Measurements from ENCODE around the gene ATP5ME. TPM values are rescaled to one million over a fixed set of nuclear protein-coding genes. Genes with fewer than 3 reads are reported as not detected.
"Not testable (repeated sequence)": the region's sequence is repeated elsewhere in the genome, so short reads cannot be mapped to it uniquely, and the experiment has no call there.

The ATP5ME gene
- total and polyA plus RNA-seq, 11 donors: 210 to 2,413 (median 800) TPM

- WGBS, 4 donors: 72 to 82% (median 72%) methylated on average over 12 to 13 of the region's 13 CpGs
- no peaks in the 10 kb centered on the region for H3K4me1 ChIP-seq
- intact Hi-C loops (cut with DNase I): no loop called here
- H3K36me3 ChIP-seq: no peaks in the 10 kb centered on the region
- no peak overlapping the region for H3K27ac ChIP-seq
- peaks cover 0 to 37% (median 0%) of the 10 kb centered on the region in 9 donors for H3K27me3 ChIP-seq
- H3K4me3 ChIP-seq: no peak overlapping the region
- DNase-seq (peak in 2 of 5 donors; percentile 15 to 37), ATAC-seq (no peak)
- TF ChIP-seq CTCF (IDR thresholded peaks at IDR 0.05) (no peak), POLR2A (IDR thresholded peaks at IDR 0.05) (no peak)
- H3K9me3 ChIP-seq: peaks cover 0 to 11% (median 0%) of the 10 kb centered on the region in 12 donors
Measured at GRCh38 chr4:636628-637159, 37.4 kb downstream of the ATP5ME start.

GRCh38 chr4:635851-636627 lies 38.0 kb downstream of the ATP5ME start:
- no peak overlapping the region for H3K4me3 ChIP-seq
- H3K27me3 ChIP-seq: peaks cover 0 to 30% (median 0%) of the 10 kb centered on the region in 9 donors
- intact Hi-C loops (cut with DNase I): no loop called here
- peaks cover 0 to 11% (median 0%) of the 10 kb centered on the region in 12 donors for H3K9me3 ChIP-seq
- no peak overlapping the region for H3K27ac ChIP-seq
- no peak for ATAC-seq
- no peak for TF ChIP-seq CTCF (IDR thresholded peaks at IDR 0.05)
- TF ChIP-seq POLR2A (IDR thresholded peaks at IDR 0.05): no peak
- no peaks in the 10 kb centered on the region for H3K4me1 ChIP-seq
- H3K36me3 ChIP-seq: no peaks in the 10 kb centered on the region
- WGBS, 4 donors: 82 to 85% (median 84%) methylated on average over 22 of the region's 22 CpGs
- peak in 1 of 5 donors; percentile 5 for DNase-seq

GRCh38 chr4:635066-635835 lies 38.8 kb downstream of the ATP5ME start:
- H3K36me3 ChIP-seq; intact Hi-C loops (cut with DNase I); H3K4me3 ChIP-seq; H3K27ac ChIP-seq; ATAC-seq; H3K4me1 ChIP-seq: not testable (repeated sequence)
- Histone ChIP-seq H3K27me3 (peaks cover 0 to 30% (median 0%) of the 10 kb centered on the region in 9 donors), H3K9me3 (peaks cover 0 to 11% (median 0%) of the 10 kb centered on the region in 12 donors)
- WGBS, 4 donors: 91 to 93% (median 92%) methylated on average over 32 to 46 of the region's 46 CpGs
- DNase-seq: peak in 1 of 5 donors; percentile 15

- ATAC-seq (no peak), DNase-seq (no peak)
- no peak for TF ChIP-seq POLR2A (IDR thresholded peaks at IDR 0.05)
- 73 to 80% (median 77%) methylated on average over 20 to 23 of the region's 23 CpGs for WGBS, 4 donors
- Histone ChIP-seq H3K36me3 (no peaks in the 10 kb centered on the region), H3K4me3 (no peak overlapping the region), H3K9me3 (peaks cover 0 to 11% (median 0%) of the 10 kb centered on the region in 12 donors), H3K27me3 (peaks cover 0 to 27% (median 0%) of the 10 kb centered on the region in 9 donors), H3K4me1 (no peaks in the 10 kb centered on the region), H3K27ac (no peak overlapping the region)
- intact Hi-C loops (cut with DNase I): no loop called here
Measured at GRCh38 chr4:634599-634985, 39.5 kb downstream of the ATP5ME start.

All from heart left ventricle (tissue), 16 donors.